ENCODE data around the gene MSRB1.

The MSRB1 gene

GRCh38 chr16:1908184-1908583 lies 34.8 kb downstream of the MSRB1 start:
- H4K20me1 ChIP-seq (ENCODE audit: control insufficient read depth, insufficient read depth, low read depth, low read length), result no peaks in the 10 kb centered on the region
- no peak for TF ChIP-seq EZH2phosphoT487 (IDR thresholded peaks at IDR 0.05; ENCODE audit: borderline replicate concordance, low read length)
- TF ChIP-seq CTCF (IDR thresholded peaks at IDR 0.05; ENCODE audit: low read depth, low read length, poor library complexity, severe bottlenecking), result no peak
- no peak overlapping the region for H3K4me3 ChIP-seq (ENCODE audit: low read length)
- no peaks in the 10 kb centered on the region for H3K27me3 ChIP-seq (ENCODE audit: control insufficient read depth, low read length)
- H3K27ac ChIP-seq (ENCODE audit: low read depth, low read length), result no peak overlapping the region
- H3F3A ChIP-seq (ENCODE audit: control insufficient read depth, insufficient read depth), result no peaks in the 10 kb centered on the region
- no peaks in the 10 kb centered on the region for H3K9me3 ChIP-seq (ENCODE audit: control insufficient read depth, insufficient read depth, low read length)
- H3K79me2 ChIP-seq (ENCODE audit: control insufficient read depth, low read length), result no peaks in the 10 kb centered on the region
- no peak overlapping the region for H3K4me2 ChIP-seq (ENCODE audit: low read length)
- H3K36me3 ChIP-seq (ENCODE audit: control insufficient read depth, low read length), result no peaks in the 10 kb centered on the region
- no peaks in the 10 kb centered on the region for H3K9me2 ChIP-seq (replicated peaks; ENCODE audit: control insufficient read depth, low read length)
- H3K4me1 ChIP-seq (ENCODE audit: control insufficient read depth, low read length), result peaks cover 10% of the 10 kb centered on the region

- Histone ChIP-seq H3K4me3 (ENCODE audit: low read length) (no peak overlapping the region), H3F3A (ENCODE audit: control insufficient read depth, insufficient read depth) (no peaks in the 10 kb centered on the region), H3K4me1 (ENCODE audit: control insufficient read depth, low read length) (peaks cover 10% of the 10 kb centered on the region), H3K9me2 (replicated peaks; ENCODE audit: control insufficient read depth, low read length) (no peaks in the 10 kb centered on the region), H3K27me3 (ENCODE audit: control insufficient read depth, low read length) (no peaks in the 10 kb centered on the region), H3K4me2 (ENCODE audit: low read length) (no peak overlapping the region), H3K9me3 (ENCODE audit: control insufficient read depth, insufficient read depth, low read length) (no peaks in the 10 kb centered on the region), H3K27ac (ENCODE audit: low read depth, low read length) (no peak overlapping the region), H4K20me1 (ENCODE audit: control insufficient read depth, insufficient read depth, low read depth, low read length) (no peaks in the 10 kb centered on the region), H3K79me2 (ENCODE audit: control insufficient read depth, low read length) (no peaks in the 10 kb centered on the region), H3K36me3 (ENCODE audit: control insufficient read depth, low read length) (no peaks in the 10 kb centered on the region)
- TF ChIP-seq CTCF (IDR thresholded peaks at IDR 0.05; ENCODE audit: low read depth, low read length, poor library complexity, severe bottlenecking), result no peak
- no peak for TF ChIP-seq EZH2phosphoT487 (IDR thresholded peaks at IDR 0.05; ENCODE audit: borderline replicate concordance, low read length)
Measured at GRCh38 chr16:1907226-1907860, 35.7 kb downstream of the MSRB1 start.

GRCh38 chr16:1906846-1907165 lies 36.2 kb downstream of the MSRB1 start:
- Histone ChIP-seq H3K4me1 (ENCODE audit: control insufficient read depth, low read length) (peaks cover 10% of the 10 kb centered on the region), H3K27me3 (ENCODE audit: control insufficient read depth, low read length) (no peaks in the 10 kb centered on the region), H3K4me3 (ENCODE audit: low read length) (no peak overlapping the region), H4K20me1 (ENCODE audit: control insufficient read depth, insufficient read depth, low read depth, low read length) (no peaks in the 10 kb centered on the region), H3K9me3 (ENCODE audit: control insufficient read depth, insufficient read depth, low read length) (no peaks in the 10 kb centered on the region), H3K9me2 (replicated peaks; ENCODE audit: control insufficient read depth, low read length) (no peaks in the 10 kb centered on the region), H3K4me2 (ENCODE audit: low read length) (no peak overlapping the region), H3F3A (ENCODE audit: control insufficient read depth, insufficient read depth) (no peaks in the 10 kb centered on the region), H3K79me2 (ENCODE audit: control insufficient read depth, low read length) (no peaks in the 10 kb centered on the region), H3K27ac (ENCODE audit: low read depth, low read length) (no peak overlapping the region), H3K36me3 (ENCODE audit: control insufficient read depth, low read length) (no peaks in the 10 kb centered on the region)
- TF ChIP-seq CTCF (IDR thresholded peaks at IDR 0.05; ENCODE audit: low read depth, low read length, poor library complexity, severe bottlenecking) (no peak), EZH2phosphoT487 (IDR thresholded peaks at IDR 0.05; ENCODE audit: borderline replicate concordance, low read length) (no peak)

Measured in DOHH2 (cell line).